ENCODE data around the gene E2F4. TPM values are rescaled to one million over a fixed set of nuclear protein-coding genes. Genes with fewer than 3 reads are reported as not detected.

E2F4 gene
- total RNA-seq, 1 experiment from 2014 or later, result 96.0 TPM

DNA sequence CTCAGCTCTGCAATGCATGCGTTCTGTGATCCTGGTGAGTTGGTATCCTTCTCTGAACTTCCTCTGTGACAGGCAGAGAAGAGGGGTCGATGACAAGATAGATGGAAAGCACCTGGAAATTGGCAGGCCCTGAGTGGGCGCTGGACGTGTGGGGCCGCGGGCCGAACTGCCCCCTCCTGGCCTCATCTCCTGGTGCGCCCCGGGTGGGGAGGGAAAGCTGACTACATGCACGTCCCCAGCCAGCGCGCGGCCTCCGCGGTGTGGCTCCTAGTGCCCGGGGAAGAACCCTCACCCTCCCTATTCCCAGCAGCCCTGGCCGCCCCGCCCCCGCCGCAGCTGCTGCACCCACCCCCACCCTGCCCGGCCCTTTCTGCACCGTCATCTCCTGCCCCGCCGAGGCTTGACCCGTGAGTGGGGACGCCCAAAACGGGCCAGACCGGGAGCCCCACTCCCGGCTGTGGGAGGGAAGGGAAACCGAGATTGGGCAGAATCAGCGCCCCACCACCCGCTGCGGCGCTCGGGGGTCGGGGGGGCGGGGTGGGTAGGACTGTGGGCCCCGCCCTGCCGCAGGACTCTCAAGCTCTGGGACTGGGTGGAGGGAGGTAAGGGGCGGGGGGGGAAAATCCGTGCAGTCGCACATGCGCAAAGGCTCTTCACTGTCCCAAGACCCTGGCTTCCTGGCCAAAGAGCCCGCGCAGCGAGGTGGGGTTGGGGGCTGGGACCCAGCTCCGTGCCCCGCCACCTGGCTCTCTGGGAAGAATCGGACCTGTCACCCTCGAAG lies 21.6 kb upstream of the E2F4 start, which contains the start of gene NOL3:
Gene NOL3 (plus strand): TSS at position 371 of the 781 bp plus-strand sequence.
- ChIA-PET CTCF (interaction anchor here (0.6 to 1.9 kb wide), 6 partner anchors 11 to 754 kb away, joined by 3 to 10 read pairs (median 4); no protein-coding TSS in a partner anchor), POLR2A (ENCODE audit: low non-redundant PET) (interaction anchor here (0.6 to 0.7 kb wide), 2 partner anchors 10 to 250 kb away, joined by 3 to 4 read pairs; no protein-coding TSS in a partner anchor)
- H3K4me3 ChIP-seq (ENCODE audit: low read depth, low read length, poor library complexity, severe bottlenecking), result peak within 1 kb of the TSS; percentile 52
- intact Hi-C loops (cut with micrococcal nuclease; ENCODE audit: unreplicated experiment), result no loop called here
- H3K27ac ChIP-seq (ENCODE audit: low read depth, low read length, poor library complexity, severe bottlenecking), result peak within 1 kb of the TSS; percentile 69
- no peaks in the 10 kb centered on the region for H3K27me3 ChIP-seq (replicated peaks; ENCODE audit: insufficient read depth, low read depth, low read length, poor library complexity)
- H3K36me3 ChIP-seq (ENCODE audit: insufficient read depth, low read length, poor library complexity, severe bottlenecking), result no peaks in the 10 kb centered on the region
- DNase-seq (ENCODE audit: low spot score), result peak; percentile 86
- no TSS peak for BruUV-seq (replicated peaks)
- no peaks in the 10 kb centered on the region for H3K9me3 ChIP-seq (ENCODE audit: low read depth, low read length, poor library complexity, severe bottlenecking)
- TF ChIP-seq, protein P1, sequence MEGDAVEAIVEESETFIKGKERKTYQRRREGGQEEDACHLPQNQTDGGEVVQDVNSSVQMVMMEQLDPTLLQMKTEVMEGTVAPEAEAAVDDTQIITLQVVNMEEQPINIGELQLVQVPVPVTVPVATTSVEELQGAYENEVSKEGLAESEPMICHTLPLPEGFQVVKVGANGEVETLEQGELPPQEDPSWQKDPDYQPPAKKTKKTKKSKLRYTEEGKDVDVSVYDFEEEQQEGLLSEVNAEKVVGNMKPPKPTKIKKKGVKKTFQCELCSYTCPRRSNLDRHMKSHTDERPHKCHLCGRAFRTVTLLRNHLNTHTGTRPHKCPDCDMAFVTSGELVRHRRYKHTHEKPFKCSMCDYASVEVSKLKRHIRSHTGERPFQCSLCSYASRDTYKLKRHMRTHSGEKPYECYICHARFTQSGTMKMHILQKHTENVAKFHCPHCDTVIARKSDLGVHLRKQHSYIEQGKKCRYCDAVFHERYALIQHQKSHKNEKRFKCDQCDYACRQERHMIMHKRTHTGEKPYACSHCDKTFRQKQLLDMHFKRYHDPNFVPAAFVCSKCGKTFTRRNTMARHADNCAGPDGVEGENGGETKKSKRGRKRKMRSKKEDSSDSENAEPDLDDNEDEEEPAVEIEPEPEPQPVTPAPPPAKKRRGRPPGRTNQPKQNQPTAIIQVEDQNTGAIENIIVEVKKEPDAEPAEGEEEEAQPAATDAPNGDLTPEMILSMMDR (conservative IDR thresholded peaks at IDR 0.05; ENCODE audit: low read depth, low read length), result no peak
- no peak for TF ChIP-seq EZH2 (IDR thresholded peaks at IDR 0.05; ENCODE audit: borderline replicate concordance, low read depth, low read length, poor library complexity, severe bottlenecking)
- peaks cover 25% of the 10 kb centered on the region for H3K4me1 ChIP-seq (ENCODE audit: insufficient read depth, low read length, poor library complexity, severe bottlenecking)

DNA sequence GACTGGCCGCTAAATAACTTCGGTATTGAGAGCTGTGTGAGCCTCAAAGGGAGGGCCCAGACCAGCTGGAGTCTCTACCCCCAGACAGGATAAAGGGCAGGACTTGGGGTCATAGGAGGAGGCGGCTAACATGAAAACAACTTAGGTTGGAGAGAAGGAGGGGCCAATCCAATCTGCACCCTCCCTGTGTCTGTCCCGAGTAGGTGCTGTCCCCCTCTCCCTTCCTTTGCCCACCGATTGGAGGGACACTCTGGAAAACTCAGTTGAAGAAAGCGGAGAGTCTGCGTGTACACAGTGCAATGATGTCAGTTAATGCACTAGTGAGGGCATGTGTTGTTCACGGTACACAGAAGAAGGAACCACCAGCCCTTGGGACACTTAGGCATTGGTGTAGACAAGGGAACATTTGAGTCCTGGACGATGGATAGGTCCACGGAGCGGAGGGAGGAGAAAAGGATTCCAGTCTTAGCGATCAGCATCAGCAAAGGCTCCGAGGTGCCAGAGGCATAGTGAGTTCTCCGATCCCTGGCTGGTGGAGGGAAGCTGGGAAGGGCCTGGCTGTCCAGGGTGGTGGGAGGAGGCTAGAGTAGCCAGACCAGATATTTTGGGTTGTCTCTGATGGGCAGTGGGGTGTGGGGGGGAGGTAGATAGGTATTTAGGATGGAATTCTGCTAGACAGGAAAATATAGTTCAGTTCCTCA lies 20.9 kb upstream of the E2F4 start:
- H3K36me3 ChIP-seq (ENCODE audit: insufficient read depth, low read length, poor library complexity, severe bottlenecking), result no peaks in the 10 kb centered on the region
- H3K27ac ChIP-seq (ENCODE audit: low read depth, low read length, poor library complexity, severe bottlenecking), result peak overlapping the region; percentile 69
- ChIA-PET CTCF (interaction anchor here (0.6 to 1.9 kb wide), 2 partner anchors 16 to 228 kb away, joined by 4 to 10 read pairs; no protein-coding TSS in a partner anchor), POLR2A (ENCODE audit: low non-redundant PET) (no interaction called here)
- TF ChIP-seq, protein P1 (conservative IDR thresholded peaks at IDR 0.05; ENCODE audit: low read depth, low read length), result no peak
- TF ChIP-seq EZH2 (IDR thresholded peaks at IDR 0.05; ENCODE audit: borderline replicate concordance, low read depth, low read length, poor library complexity, severe bottlenecking), result no peak
- peaks cover 25% of the 10 kb centered on the region for H3K4me1 ChIP-seq (ENCODE audit: insufficient read depth, low read length, poor library complexity, severe bottlenecking)
- intact Hi-C loops (cut with micrococcal nuclease; ENCODE audit: unreplicated experiment), result no loop called here
- no peaks in the 10 kb centered on the region for H3K9me3 ChIP-seq (ENCODE audit: low read depth, low read length, poor library complexity, severe bottlenecking)
- no peaks in the 10 kb centered on the region for H3K27me3 ChIP-seq (replicated peaks; ENCODE audit: insufficient read depth, low read depth, low read length, poor library complexity)
- BruUV-seq (replicated peaks), result TSS peak; percentile 62
- H3K4me3 ChIP-seq (ENCODE audit: low read depth, low read length, poor library complexity, severe bottlenecking), result peak overlapping the region; percentile 52
- DNase-seq (ENCODE audit: low spot score), result peak; percentile 25

DNA sequence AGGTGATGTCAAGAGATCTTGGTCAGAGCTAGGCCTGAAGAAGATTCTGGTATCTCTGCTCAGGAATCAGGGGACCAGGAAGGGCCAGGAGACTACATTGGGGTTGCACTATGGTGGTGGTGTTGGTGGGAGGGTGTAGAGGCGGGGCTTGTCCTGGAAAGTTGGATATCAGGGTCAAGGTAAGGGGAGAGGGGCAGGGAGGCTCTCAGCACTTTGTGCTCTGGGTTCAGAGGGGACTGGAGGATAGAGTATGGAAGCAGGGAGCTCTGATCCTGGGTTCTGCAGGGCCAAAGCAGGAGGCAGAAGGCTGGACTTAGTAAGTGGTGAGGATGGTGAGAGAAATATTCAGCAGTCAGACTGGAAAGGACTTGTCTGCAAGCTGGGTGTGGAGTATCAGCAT lies 18.6 kb upstream of the E2F4 start:
- DNase-seq (ENCODE audit: low spot score), result no peak
- peaks cover 33% of the 10 kb centered on the region for H3K4me1 ChIP-seq (ENCODE audit: insufficient read depth, low read length, poor library complexity, severe bottlenecking)
- no TSS peak for BruUV-seq (replicated peaks)
- H3K4me3 ChIP-seq (ENCODE audit: low read depth, low read length, poor library complexity, severe bottlenecking), result peak overlapping the region; percentile 47
- peak overlapping the region; percentile 61 for H3K27ac ChIP-seq (ENCODE audit: low read depth, low read length, poor library complexity, severe bottlenecking)
- ChIA-PET POLR2A (ENCODE audit: low non-redundant PET) (interaction anchor here (0.7 kb wide), 1 partner anchor 53 kb away, joined by 3 read pairs; no protein-coding TSS in a partner anchor), CTCF (interaction anchor here (0.7 to 0.9 kb wide), 2 partner anchors 18 to 516 kb away, joined by 3 to 5 read pairs; no protein-coding TSS in a partner anchor)
- intact Hi-C loops (cut with micrococcal nuclease; ENCODE audit: unreplicated experiment), result no loop called here
- H3K36me3 ChIP-seq (ENCODE audit: insufficient read depth, low read length, poor library complexity, severe bottlenecking), result no peaks in the 10 kb centered on the region
- no peaks in the 10 kb centered on the region for H3K27me3 ChIP-seq (replicated peaks; ENCODE audit: insufficient read depth, low read depth, low read length, poor library complexity)
- no peaks in the 10 kb centered on the region for H3K9me3 ChIP-seq (ENCODE audit: low read depth, low read length, poor library complexity, severe bottlenecking)
- TF ChIP-seq EZH2 (IDR thresholded peaks at IDR 0.05; ENCODE audit: borderline replicate concordance, low read depth, low read length, poor library complexity, severe bottlenecking), result no peak
- TF ChIP-seq, protein P1 (conservative IDR thresholded peaks at IDR 0.05; ENCODE audit: low read depth, low read length), result no peak

Measured in A673 (cell line).